GM19463 (cell line): ENCODE measurements around the gene IFI27L1.

Experiments used
- ATAC-seq: cut with Tn5 transposase; IDR thresholded peaks from one replicate; pipeline ENCODE4 v1.9.1; 2021; ENCODE audit warnings: mild to moderate bottlenecking, moderate library complexity; ENCODE audit not compliant: unreplicated experiment

Gene IFI27L1

GRCh38 chr14:94080621-94081385 lies at the start of gene IFI27L1, which contains the start of gene DDX24:
TSS of gene IFI27L1 (plus strand) at chr14:94081310. CDS start at chr14:94096938, 15,628 bp downstream.
TSS of gene DDX24 (minus strand) at chr14:94081202. CDS start at chr14:94079742, 1,460 bp downstream.
- peak; percentile 99 for ATAC-seq

- ATAC-seq: no peak
These were observed 49.2 kb upstream of the IFI27L1 start for GRCh38 chr14:94031883-94032279.

- ATAC-seq: no peak
These were observed 46.2 kb upstream of the IFI27L1 start for GRCh38 chr14:94034886-94035285.

- ATAC-seq: peak; percentile 91
These were observed 44.6 kb upstream of the IFI27L1 start for GRCh38 chr14:94036313-94037167.

GRCh38 chr14:94037954-94038353 lies 43.2 kb upstream of the IFI27L1 start:
- ATAC-seq: no peak

GRCh38 chr14:94038510-94038909 lies 42.6 kb upstream of the IFI27L1 start:
- ATAC-seq: no peak

GRCh38 chr14:94038921-94039629 lies 42.0 kb upstream of the IFI27L1 start:
- ATAC-seq: no peak

GRCh38 chr14:94040247-94040646 lies 40.9 kb upstream of the IFI27L1 start:
- ATAC-seq: no peak

- ATAC-seq: no peak
These were observed 40.3 kb upstream of the IFI27L1 start for GRCh38 chr14:94040796-94041195.

GRCh38 chr14:94041551-94042346 lies 39.4 kb upstream of the IFI27L1 start:
- no peak for ATAC-seq

- ATAC-seq: no peak
These were observed 38.5 kb upstream of the IFI27L1 start for GRCh38 chr14:94042433-94043091.

- ATAC-seq: no peak
These were observed 37.9 kb upstream of the IFI27L1 start for GRCh38 chr14:94043111-94043755.

GRCh38 chr14:94043756-94044475 lies 37.2 kb upstream of the IFI27L1 start:
- no peak for ATAC-seq

GRCh38 chr14:94044476-94045091 lies 36.5 kb upstream of the IFI27L1 start:
- ATAC-seq: no peak

GRCh38 chr14:94045101-94045500 lies 36.0 kb upstream of the IFI27L1 start:
- ATAC-seq: no peak

GRCh38 chr14:94045563-94046345 lies 35.4 kb upstream of the IFI27L1 start:
- no peak for ATAC-seq

- no peak for ATAC-seq
These were observed 34.3 kb upstream of the IFI27L1 start for GRCh38 chr14:94046696-94047250.
